GM10266 (cell line): ENCODE results near the gene ADAMTS7.
"Not testable (repeated sequence)": the region's sequence is repeated elsewhere in the genome, so short reads cannot be mapped to it uniquely, and the experiment has no call there.

Source experiments
- DNase-seq: peaks from one replicate; pipeline ENCODE4 v3.0.0; 2012; ENCODE audit errors: extremely low spot score
- CTCF ChIP-seq: IDR thresholded peaks from 2 replicates; pipeline ENCODE4 v1.5.1; 2012; ENCODE audit warnings: mild to moderate bottlenecking, low read depth; ENCODE audit not compliant: control insufficient read depth, insufficient read depth; ENCODE audit errors: missing control alignments

Gene ADAMTS7

GRCh38 chr15:78850941-78851755 is 39.9 kb upstream of the ADAMTS7 start:
- no peak for DNase-seq
- TF ChIP-seq CTCF: no peak

GRCh38 chr15:78850352-78850751 is 39.1 kb upstream of the ADAMTS7 start:
- no peak for TF ChIP-seq CTCF

GRCh38 chr15:78847387-78847906 is 36.2 kb upstream of the ADAMTS7 start:
- not testable (repeated sequence) for DNase-seq

More at GRCh38 chr15:78850352-78850751, 39.1 kb upstream of the ADAMTS7 start:
- DNase-seq: no peak

GRCh38 chr15:78846906-78847305 is 35.6 kb upstream of the ADAMTS7 start:
- not testable (repeated sequence) for DNase-seq

- no peak for TF ChIP-seq CTCF
- DNase-seq: peak; percentile 69
Observed at GRCh38 chr15:78842519-78842918, 31.3 kb upstream of the ADAMTS7 start.

- no peak for TF ChIP-seq CTCF
- no peak for DNase-seq
Observed at GRCh38 chr15:78841891-78842290, 30.6 kb upstream of the ADAMTS7 start.

- DNase-seq: no peak
- no peak for TF ChIP-seq CTCF
Observed at GRCh38 chr15:78841376-78841706, 30.1 kb upstream of the ADAMTS7 start.

GRCh38 chr15:78840661-78841375 is 29.6 kb upstream of the ADAMTS7 start:
- no peak for DNase-seq
- TF ChIP-seq CTCF: no peak

- DNase-seq: not testable (repeated sequence)
Observed at GRCh38 chr15:78839151-78839550, 27.9 kb upstream of the ADAMTS7 start.
